H1 (cell line): Measurements from ENCODE around the gene RANGRF. TPM values are rescaled to one million over a fixed set of nuclear protein-coding genes. Genes with fewer than 3 reads are reported as not detected.

Experiments used
- EZH2 ChIP-seq: fragments of 200-600 bp; sonication (generic); IDR thresholded peaks from 2 replicates; pipeline ENCODE4 v1.7.1; 2012; ENCODE audit warnings: low read depth, mild to moderate bottlenecking, moderate library complexity, low read length, inconsistent platforms; ENCODE audit not compliant: severe bottlenecking
- SUZ12 ChIP-seq: fragments of 200-600 bp; sonication (generic); IDR thresholded peaks from 2 replicates; pipeline ENCODE4 v1.6.1; 2012; ENCODE audit warnings: mild to moderate bottlenecking, inconsistent platforms, low read length, moderate library complexity, mixed read lengths
- TAF7 ChIP-seq: optimal IDR thresholded peaks from 2 replicates; pipeline ENCODE3; 2011; ENCODE audit warnings: low read depth, mild to moderate bottlenecking, inconsistent platforms, low read length, moderate library complexity, borderline replicate concordance
- polyA plus RNA-seq, 7 experiments: library from polyadenylated mRNA; depleted of rRNA in 3 of 7; stranded (reverse) in 5 of 7; unstranded in 2 of 7; fragments of >200 nt in 5 of 7; fragments of 200-250 nt in 2 of 7; gene quantifications; 1 replicate in 5 of 7; 2 replicates in 1 of 7; 4 replicates in 1 of 7; pipeline versions ENCODE4 v1.2.1 to v1.2.3, GENCODE V29; 2011 to 2013; ENCODE audit warnings: missing spikeins in 2 of 7, mixed read lengths in 2 of 7
- total RNA-seq: library from RNA; stranded (reverse); fragmentation: NEBNext Ultra II Directional; extraction: Animal tissue kit (Norgen Biotek cat#: 25700); gene quantifications from 2 replicates; pipeline ENCODE4 v1.2.1, GENCODE V29; 2021
- TF ChIP-seq, protein P1 (sequence below): IDR thresholded peaks from 2 replicates; pipeline ENCODE4 v1.6.1; 2012; ENCODE audit warnings: inconsistent platforms

RANGRF gene
- total and polyA plus RNA-seq, 2 of the 8 experiments (the other 6 are each of a cell fraction or from before 2014, with no cell fraction given) = 36.9 to 49.6 TPM

DNA sequence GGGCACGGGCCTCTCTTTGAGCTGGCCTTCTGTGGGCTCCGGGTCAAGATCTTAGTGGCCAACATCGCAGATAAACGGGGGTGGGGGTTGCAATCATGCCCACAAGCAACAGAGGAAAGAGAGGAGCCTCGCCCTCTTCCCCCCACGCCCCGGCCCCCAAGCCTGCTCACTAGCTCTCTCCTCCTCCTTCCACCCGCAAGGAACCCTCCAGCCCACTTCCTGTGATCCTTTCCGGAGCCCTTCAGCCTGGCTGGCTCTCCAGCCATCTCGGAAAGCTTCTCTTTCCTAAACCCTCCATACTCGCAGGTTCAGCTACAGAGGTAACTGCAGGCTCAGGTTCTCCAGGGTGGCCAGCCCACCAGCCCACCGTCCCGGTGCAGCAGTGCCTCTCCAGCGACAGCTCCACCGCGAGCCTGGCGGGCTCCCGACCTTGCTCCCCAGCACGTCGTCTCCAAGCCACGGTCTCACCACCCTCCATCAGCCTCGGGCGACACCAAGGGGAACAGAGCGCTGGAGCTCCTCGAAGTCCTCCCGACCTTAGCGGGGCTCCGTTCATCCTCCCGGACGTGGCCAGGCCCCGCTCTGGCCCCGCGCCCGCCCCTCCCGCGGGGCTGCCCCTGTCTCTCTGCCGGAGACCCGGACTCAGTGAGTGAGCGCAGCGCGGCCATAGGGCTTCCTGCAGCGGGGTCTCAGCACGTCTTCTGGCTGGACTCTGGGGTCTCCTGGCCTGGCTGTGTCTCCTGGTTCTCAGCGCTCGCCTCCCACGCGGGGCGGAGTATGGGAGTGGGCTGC, 38.2 kb downstream of the RANGRF start (continued):
- TF ChIP-seq EZH2 (peak; percentile 58), TAF7 (peak; percentile 24), SUZ12 (peak; percentile 65; the same call in 1 of the 2 replicates)
- TF ChIP-seq, protein P1, sequence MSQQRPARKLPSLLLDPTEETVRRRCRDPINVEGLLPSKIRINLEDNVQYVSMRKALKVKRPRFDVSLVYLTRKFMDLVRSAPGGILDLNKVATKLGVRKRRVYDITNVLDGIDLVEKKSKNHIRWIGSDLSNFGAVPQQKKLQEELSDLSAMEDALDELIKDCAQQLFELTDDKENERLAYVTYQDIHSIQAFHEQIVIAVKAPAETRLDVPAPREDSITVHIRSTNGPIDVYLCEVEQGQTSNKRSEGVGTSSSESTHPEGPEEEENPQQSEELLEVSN = peak; percentile 21; the same call in 1 of the 2 replicates
